H4 (cell line): Measurements from ENCODE around the gene C10orf53. TPM values are rescaled to one million over a fixed set of nuclear protein-coding genes. Genes with fewer than 3 reads are reported as not detected.

Source experiments
- DNase-seq: peaks from one replicate; pipeline ENCODE4 v3.0.0-alpha.2; 2015; ENCODE audit warnings: low spot score
- total RNA-seq: library from RNA; depleted of rRNA; stranded (reverse); fragments of >200 nt; shearing (Covaris generic); gene quantifications from 2 replicates; pipeline ENCODE4 v1.2.3, GENCODE V29; 2014; rRNA removed

C10orf53 gene
- total RNA-seq, 1 experiment from 2014 or later = not detected

GRCh38 chr10:49737474-49738201 is 58.2 kb downstream of the C10orf53 start:
- DNase-seq = no peak

DNA sequence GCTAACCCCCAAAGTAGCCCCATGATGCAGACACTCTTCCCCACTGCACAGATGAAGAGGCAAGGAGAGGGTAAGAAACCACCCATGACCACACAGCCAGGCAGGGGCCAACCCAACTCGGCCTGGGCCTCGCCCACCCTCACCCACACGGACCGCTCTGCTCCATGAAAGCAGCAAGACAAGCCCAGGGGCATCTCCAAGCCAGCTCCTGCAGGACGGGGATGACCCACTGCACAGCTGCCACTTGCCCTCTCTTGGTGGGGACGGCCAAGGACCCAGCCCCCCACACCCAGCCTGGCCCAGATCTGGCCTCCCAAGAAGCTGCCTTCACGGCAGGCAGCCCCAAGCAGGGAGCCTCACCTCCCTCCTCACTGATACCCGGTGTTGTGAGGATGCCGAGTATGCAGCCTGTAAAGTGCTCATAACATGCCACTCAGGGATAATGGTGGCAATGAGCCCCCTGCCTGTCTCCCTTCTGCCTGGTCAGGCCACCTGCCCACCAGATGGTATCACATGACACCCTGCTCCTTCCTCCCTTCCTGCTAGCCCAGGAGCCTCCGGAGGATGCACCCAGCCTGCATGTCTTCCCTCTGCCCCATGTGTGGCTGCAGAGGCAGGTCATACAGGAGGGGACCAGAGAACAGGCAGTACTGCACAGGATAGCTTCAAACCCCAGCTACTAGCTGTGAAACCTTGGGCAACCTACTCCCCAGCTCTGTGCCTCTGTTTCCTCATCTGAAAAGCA is 59.3 kb downstream of the C10orf53 start:
- no peak for DNase-seq

DNA sequence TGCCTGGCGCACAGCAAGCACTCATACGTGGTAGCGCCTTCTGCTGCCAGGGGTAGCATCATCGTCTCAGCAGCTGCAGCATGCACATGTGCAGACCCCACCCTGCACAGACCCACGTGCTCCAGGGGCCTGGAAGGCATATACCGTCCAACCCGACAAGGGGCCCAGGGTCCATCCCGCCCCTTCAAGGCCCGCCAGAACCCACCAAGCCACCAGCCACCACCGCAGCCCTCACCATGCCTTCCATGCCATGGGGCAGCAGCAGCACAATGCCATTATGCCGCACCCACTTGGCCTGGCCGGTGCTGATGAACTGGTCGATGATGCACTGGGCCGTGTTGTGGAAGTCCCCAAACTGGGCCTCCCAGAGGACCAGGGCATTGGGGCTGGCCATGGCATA is 60.0 kb downstream of the C10orf53 start:
- DNase-seq = no peak

- DNase-seq = no peak
Observed at GRCh38 chr10:49740346-49741107, 61.1 kb downstream of the C10orf53 start.

- DNase-seq = no peak
Observed at GRCh38 chr10:49741108-49741995, 61.9 kb downstream of the C10orf53 start.

DNA sequence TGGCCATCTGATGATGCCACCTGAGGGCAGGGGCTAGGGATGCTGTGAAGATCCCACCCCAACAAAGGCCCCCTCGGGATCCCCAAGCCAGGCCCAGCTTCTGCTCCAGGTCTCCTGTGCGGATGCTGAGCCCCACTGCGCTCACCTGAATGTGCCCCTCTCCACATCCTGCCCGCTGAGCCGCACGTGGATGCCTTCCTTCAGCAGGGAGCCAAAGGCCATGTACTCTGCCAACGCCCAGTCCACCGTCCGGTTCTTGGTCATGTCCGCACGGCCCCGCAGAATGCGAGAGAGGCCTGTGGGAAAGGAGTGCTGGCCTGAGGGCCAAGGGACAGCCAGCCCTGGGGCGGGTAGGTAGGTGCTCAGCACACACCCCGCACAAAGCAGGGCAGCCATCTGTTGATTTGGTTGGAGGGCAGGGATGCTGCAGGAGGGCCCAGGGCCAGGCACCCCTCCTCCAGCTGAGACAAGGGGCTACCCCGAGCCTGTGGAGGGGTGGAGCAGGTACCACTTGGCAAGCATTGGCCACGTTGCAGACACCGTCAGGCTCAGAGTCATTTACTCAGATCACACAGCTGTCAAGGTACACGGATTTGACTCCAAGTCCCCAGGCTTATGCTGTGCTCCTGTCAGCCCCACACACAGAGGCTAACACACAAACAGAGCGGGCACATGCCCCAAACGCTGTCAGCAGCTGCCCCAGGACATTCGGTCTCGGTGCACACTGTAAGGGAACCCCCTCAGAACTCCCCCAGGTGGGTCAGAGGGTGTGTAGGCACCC is 63.4 kb downstream of the C10orf53 start:
- no peak for DNase-seq

DNA sequence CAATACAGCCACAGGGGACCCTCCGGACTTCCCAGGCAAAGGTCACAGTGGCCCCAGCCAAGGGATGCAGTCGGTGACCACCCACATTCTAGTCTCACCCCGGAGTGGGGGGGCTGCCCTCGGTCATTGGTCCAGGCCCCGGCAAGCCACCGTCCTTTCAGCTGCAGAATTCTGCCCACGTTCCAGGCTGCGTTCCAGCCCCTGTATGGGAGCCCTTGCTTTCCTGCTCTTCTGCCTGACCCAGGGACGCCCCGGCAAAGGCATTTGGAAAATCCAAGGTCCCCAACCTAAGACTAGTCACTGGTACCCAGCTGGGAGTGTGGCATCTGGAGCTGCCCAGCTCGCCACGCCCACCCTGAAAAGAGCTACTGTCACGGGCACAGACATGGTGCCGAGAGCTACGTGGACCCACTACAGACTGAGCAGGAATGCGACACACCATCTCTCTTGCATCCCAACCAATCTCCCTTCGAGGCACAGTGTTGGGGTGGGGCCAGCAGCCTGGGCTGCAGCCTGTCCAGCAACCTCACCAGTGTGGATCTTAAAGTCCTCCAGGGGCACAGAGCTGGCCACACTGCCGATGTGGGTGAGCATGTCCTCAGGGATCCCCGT is 64.1 kb downstream of the C10orf53 start:
- DNase-seq = no peak

DNA sequence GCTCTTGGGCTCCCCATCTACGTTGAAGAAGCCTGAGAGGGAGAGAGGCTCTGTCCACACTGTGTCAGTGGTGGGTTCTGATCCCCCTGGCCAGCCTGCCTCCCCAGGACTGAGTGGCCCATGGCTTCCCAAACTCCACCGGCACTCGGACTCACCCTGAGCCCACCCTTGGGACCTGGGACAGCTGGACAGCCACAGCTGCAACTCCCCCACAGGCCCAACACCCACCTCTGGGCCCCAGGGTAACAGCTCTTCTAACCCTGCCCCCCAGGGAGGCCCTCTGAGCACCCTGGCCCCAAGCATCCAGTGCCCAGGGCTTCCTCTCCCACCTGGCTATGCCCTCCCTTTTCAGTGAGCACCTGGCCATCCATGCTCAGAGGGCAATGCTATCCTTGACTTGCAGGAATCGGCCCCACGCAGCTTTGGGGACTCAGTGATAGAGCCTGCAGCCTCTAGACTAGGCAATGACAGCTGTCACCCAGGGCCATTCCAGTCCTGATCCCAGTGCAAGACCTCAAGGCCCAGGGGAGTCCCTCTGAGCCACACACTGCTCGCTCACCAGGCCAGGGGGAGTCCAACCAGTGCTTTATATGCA is 64.7 kb downstream of the C10orf53 start:
- DNase-seq = no peak

DNA sequence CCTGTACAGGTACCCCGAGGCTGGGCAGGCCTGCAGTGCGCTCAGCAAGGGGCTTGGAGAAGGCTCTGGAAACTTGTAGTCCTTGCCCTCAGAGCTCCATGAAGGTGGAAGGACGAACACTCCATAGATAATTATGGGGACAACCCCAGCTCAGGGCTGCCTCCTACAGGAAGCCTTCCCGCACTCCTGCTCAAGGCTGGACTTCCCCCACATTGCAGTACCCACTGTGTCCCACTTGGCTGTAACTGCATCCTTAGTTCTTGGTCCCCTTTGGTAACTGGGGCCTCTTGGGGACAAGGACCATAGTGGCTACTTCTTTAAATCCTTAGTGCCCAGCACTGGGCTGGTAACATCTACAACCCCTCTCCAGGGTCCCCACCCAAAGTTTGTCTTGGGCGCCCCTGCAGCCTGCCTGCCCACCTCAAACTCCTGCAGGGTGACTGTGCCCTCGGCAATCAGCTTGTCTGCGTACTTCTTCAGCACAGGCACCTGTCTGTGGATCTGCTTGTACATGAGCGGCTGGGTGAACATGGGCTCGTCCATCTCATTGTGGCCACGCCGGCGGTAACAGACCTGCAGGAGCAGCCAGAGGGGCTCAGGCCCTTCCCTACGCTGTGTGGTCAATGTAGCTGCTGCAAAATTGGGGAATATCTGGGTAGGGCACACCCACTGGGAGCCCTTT is 65.6 kb downstream of the C10orf53 start:
- DNase-seq = no peak

- no peak for DNase-seq
Observed at GRCh38 chr10:49745756-49746155, 66.3 kb downstream of the C10orf53 start.

DNA sequence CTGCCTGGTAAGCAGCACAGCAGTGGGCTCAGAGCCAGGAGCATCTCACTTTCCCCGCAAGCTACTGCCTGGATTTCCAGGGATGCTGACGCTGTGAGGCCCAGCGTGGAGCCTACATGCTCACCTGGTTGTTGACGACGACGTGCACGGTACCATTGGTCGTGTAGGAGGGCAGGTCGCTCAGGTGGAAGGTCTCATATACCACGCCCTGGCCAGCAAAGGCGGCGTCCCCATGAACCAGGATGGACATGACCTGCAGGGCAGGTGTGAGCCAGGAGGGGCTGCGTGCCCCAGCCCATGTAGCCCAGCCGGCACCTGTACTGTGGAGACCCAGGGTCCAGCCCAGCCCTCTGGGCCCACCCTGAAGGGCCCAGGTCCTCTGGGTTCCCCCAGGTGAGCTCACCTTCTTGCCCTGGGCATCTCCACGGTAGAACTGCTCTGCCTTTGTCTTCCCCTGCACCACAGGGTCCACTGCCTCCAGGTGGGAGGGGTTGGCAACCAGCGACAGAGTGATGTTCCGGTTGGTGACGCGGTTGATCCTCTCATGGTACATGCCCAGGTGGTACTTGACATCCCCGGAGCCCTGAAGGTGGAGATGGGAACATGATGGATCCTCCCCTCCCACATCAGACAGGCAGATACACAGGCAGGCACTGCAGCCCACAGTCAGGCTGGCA is 67.3 kb downstream of the C10orf53 start:
- no peak for DNase-seq

Other genes starting within 250 kb of the C10orf53 start
- gene ERCC6, start 140.5 kb upstream of the C10orf53 start, total RNA-seq = 4.5 and 5.7 TPM in 2 replicates
- not detected in 2 replicates for gene SLC18A3, start 69.3 kb upstream of the C10orf53 start, total RNA-seq
- not detected in 2 replicates for gene CHAT, start 65.6 kb upstream of the C10orf53 start, total RNA-seq
- 0.37 and 1.1 TPM in 2 replicates for gene OGDHL, start 82.7 kb downstream of the C10orf53 start, total RNA-seq